HCT116 (cell line): ENCODE measurements around the gene ZNF561. TPM values are rescaled to one million over a fixed set of nuclear protein-coding genes. Genes with fewer than 3 reads are reported as not detected.

Source experiments
- ATAC-seq: fragments of 200-7000 bp; cut with Tn5 transposase; 2 replicates; pipeline ENCODE4 v1.9.1; 2020; ENCODE audit warnings: mild to moderate bottlenecking, moderate library complexity
- BruUV-seq: library from RNA; stranded (reverse); fragments of 400-500 nt; replicated peaks from 2 replicates; lab custom pipeline; 2021; lab: Mats Ljungman, UMichigan
- CTCF ChIA-PET: fragments of 300-600 bp; sonication (Branson Sonifier 250); formaldehyde crosslinking; loops from one replicate; lab custom pipeline; 2021; ENCODE audit warnings: antibody characterized with exemption; lab: Charles Lee
- POLR2A ChIA-PET: fragments of 300-600, 350-600 bp; sonication (Branson Sonifier 250); formaldehyde crosslinking; loops from one replicate; lab custom pipeline; 2021; ENCODE audit warnings: antibody characterized with exemption; lab: Charles Lee
- RAD21 ChIA-PET, 2 experiments: fragments of 300-600 bp; sonication (Branson Sonifier 250); formaldehyde crosslinking; loops; one replicate each; lab custom pipeline; 2023; ENCODE audit warnings: low total read pairs in 2 of 2; ENCODE audit not compliant: uncharacterized antibody in 2 of 2, unreplicated experiment in 2 of 2, low non-redundant PET in 1 of 2; lab: Charles Lee
- DNase-seq: peaks from one replicate; pipeline ENCODE4 v3.0.0-alpha.2; 2010; ENCODE audit warnings: low read depth, low spot score
- H2AFZ ChIP-seq: fragments of 200-600 bp; shearing (Covaris generic), sonication (generic); 2 replicates; pipeline ENCODE4 v1.6.1; 2017; ENCODE audit warnings: low read depth, mixed run types, mixed read lengths, antibody characterized with exemption, low read length; ENCODE audit not compliant: poor library complexity, severe bottlenecking
- H3K27ac ChIP-seq: 2 replicates; pipeline ENCODE4 v1.5.1; 2012; ENCODE audit warnings: low read depth, low read length
- H3K27me3 ChIP-seq: fragments of 200-600 bp; sonication (generic); 2 replicates; pipeline ENCODE4 v1.6.1; 2016; ENCODE audit warnings: mixed run types, low read length, mixed read lengths; ENCODE audit not compliant: insufficient read depth
- H3K36me3 ChIP-seq, 2 experiments: fragments of 200-500 bp in 1 of 2; fragments of 200-600 bp in 1 of 2; sonication (Bioruptor generic) in 1 of 2; sonication (generic) in 1 of 2; 2 replicates each; pipeline versions ENCODE4 v1.5.1 to v1.6.1; 2014 to 2016; ENCODE audit warnings: low read length in 2 of 2, inconsistent platforms in 1 of 2, mixed read lengths in 1 of 2, mixed run types in 1 of 2; ENCODE audit not compliant: insufficient read depth in 2 of 2, control insufficient read depth in 1 of 2
- H3K4me1 ChIP-seq, 2 experiments: fragments of 200-600 bp in 1 of 2; sonication (generic) in 1 of 2; 2 replicates each; pipeline versions ENCODE4 v1.5.1 to v1.6.1; 2012 to 2017; ENCODE audit warnings: low read length in 2 of 2, inconsistent platforms in 1 of 2, mild to moderate bottlenecking in 1 of 2, mixed read lengths in 1 of 2, mixed run types in 1 of 2, moderate library complexity in 1 of 2; ENCODE audit not compliant: insufficient read depth in 2 of 2, control insufficient read depth in 1 of 2
- H3K4me2 ChIP-seq: fragments of 200-600 bp; sonication (generic); 2 replicates; pipeline ENCODE4 v1.6.1; 2017; ENCODE audit warnings: mixed run types, low read length, mixed read lengths
- H3K4me3 ChIP-seq, 2 experiments: fragments of 200-600 bp in 1 of 2; sonication (generic) in 1 of 2; replicated peaks in 1 of 2; 2 replicates each; pipeline ENCODE4 v1.5.1; 2011 to 2016; ENCODE audit warnings: low read length in 2 of 2, control low read depth in 1 of 2, low read depth in 1 of 2, mild to moderate bottlenecking in 1 of 2, mixed read lengths in 1 of 2, mixed run types in 1 of 2
- H3K79me2 ChIP-seq: fragments of 200-600 bp; sonication (generic); 2 replicates; pipeline ENCODE4 v1.6.1; 2017; ENCODE audit warnings: mild to moderate bottlenecking, mixed run types, low read length, moderate library complexity, mixed read lengths; ENCODE audit not compliant: insufficient read depth
- H3K9ac ChIP-seq: fragments of 200-600 bp; sonication (generic); 2 replicates; pipeline ENCODE4 v1.6.1; 2016; ENCODE audit warnings: low read length, mixed read lengths
- H3K9me2 ChIP-seq: fragments of 200-600 bp; sonication (generic), shearing (Covaris generic); 2 replicates; pipeline ENCODE4 v1.6.1; 2017; ENCODE audit warnings: mixed run types, mild to moderate bottlenecking, moderate library complexity; ENCODE audit not compliant: insufficient read depth
- H3K9me3 ChIP-seq, 2 experiments: fragments of 200-500 bp in 1 of 2; fragments of 200-600 bp in 1 of 2; sonication (Bioruptor generic) in 1 of 2; sonication (generic) in 1 of 2; 2 replicates each; pipeline ENCODE4 v1.6.1; 2014 to 2017; ENCODE audit warnings: low read length in 2 of 2, mixed read lengths in 2 of 2, inconsistent platforms in 1 of 2, low read depth in 1 of 2, mild to moderate bottlenecking in 1 of 2, mixed run types in 1 of 2, moderate library complexity in 1 of 2; ENCODE audit not compliant: control insufficient read depth in 1 of 2, insufficient read depth in 1 of 2
- H4K20me1 ChIP-seq: fragments of 200-600 bp; sonication (generic), shearing (Covaris generic); 2 replicates; pipeline ENCODE4 v1.6.1; 2017; ENCODE audit warnings: mixed run types, mild to moderate bottlenecking, moderate library complexity; ENCODE audit not compliant: insufficient read depth
- ATF3 ChIP-seq: IDR thresholded peaks from 2 replicates; pipeline ENCODE4 v1.6.1; 2012
- CEBPB ChIP-seq: IDR thresholded peaks from 2 replicates; pipeline ENCODE4 v1.6.1; 2012; ENCODE audit warnings: low read depth
- CTCF ChIP-seq, 3 experiments: fragments of 200-600 bp in 1 of 3; sonication (generic) in 1 of 3; IDR thresholded peaks in 2 of 3; conservative IDR thresholded peaks in 1 of 3; 2 replicates each; pipeline ENCODE4 v1.5.1; 2012 to 2017; ENCODE audit warnings: low read depth in 2 of 3, low read length in 2 of 3, antibody characterized with exemption in 1 of 3, borderline replicate concordance in 1 of 3, control low read depth in 1 of 3, mild to moderate bottlenecking in 1 of 3, mixed read lengths in 1 of 3, mixed run types in 1 of 3, moderate library complexity in 1 of 3; ENCODE audit not compliant: insufficient read depth in 1 of 3
- EGR1 ChIP-seq: IDR thresholded peaks from 2 replicates; pipeline ENCODE4 v1.6.1; 2012; ENCODE audit warnings: low read depth
- EZH2 ChIP-seq: fragments of 200-600 bp; sonication (generic); IDR thresholded peaks from 2 replicates; pipeline ENCODE4 v1.6.1; 2017; ENCODE audit warnings: antibody characterized with exemption, mixed run types
- JUND ChIP-seq: IDR thresholded peaks from 2 replicates; pipeline ENCODE4 v1.6.1; 2012
- MAX ChIP-seq: IDR thresholded peaks from 2 replicates; pipeline ENCODE4 v1.6.1; 2012
- SRF ChIP-seq: IDR thresholded peaks from 2 replicates; pipeline ENCODE4 v1.6.1; 2012; ENCODE audit warnings: low read depth
- intact Hi-C: fragments of 100-400 bp; cut with micrococcal nuclease; formaldehyde crosslinking; loops from 2 replicates; pipeline ENCODE4 v1.10.0; 2022
- total RNA-seq: library from RNA; stranded (reverse); gene quantifications from one replicate; pipeline ENCODE4 v1.2.1, GENCODE V29; 2021; ENCODE audit not compliant: unreplicated experiment
- TF ChIP-seq, protein P1 (sequence below): IDR thresholded peaks from 2 replicates; pipeline ENCODE4 v1.6.1; 2012; ENCODE audit warnings: low read depth

Gene ZNF561
- total RNA-seq, 1 experiment from 2014 or later, result 31.3 TPM

- Histone ChIP-seq H3K79me2 (peaks cover 100% of the 10 kb centered on the region), H2AFZ (no peak overlapping the region), H3K9me2 (no peaks in the 10 kb centered on the region), H3K27me3 (no peaks in the 10 kb centered on the region), H3K9ac (no peak overlapping the region), H3K9me3 (peaks cover 32 to 35% of the 10 kb centered on the region in 2 experiments; a peak in 3 of 4 replicates), H3K4me2 (no peak overlapping the region), H4K20me1 (no peaks in the 10 kb centered on the region), H3K27ac (no peak overlapping the region), H3K36me3 (peaks cover 5 to 40% of the 10 kb centered on the region in 2 experiments; a peak in 3 of 4 replicates), H3K4me3 (no peak overlapping the region), H3K4me1 (no peaks in the 10 kb centered on the region)
- DNase-seq, result no peak
- RAD21 ChIA-PET, result no interaction called here
- TF ChIP-seq SRF (no peak), CTCF (IDR thresholded peaks at IDR 0.05 in 2 of 3, conservative IDR thresholded peaks at IDR 0.05 in 1 of 3; ENCODE audit: borderline replicate concordance in 1 of 3, insufficient read depth in 1 of 3, low read depth in 2 of 3, low read length in 2 of 3) (no peak), EZH2 (no peak), EGR1 (no peak), CEBPB (no peak), MAX (no peak), JUND (no peak), ATF3 (no peak)
- TF ChIP-seq, protein P1, sequence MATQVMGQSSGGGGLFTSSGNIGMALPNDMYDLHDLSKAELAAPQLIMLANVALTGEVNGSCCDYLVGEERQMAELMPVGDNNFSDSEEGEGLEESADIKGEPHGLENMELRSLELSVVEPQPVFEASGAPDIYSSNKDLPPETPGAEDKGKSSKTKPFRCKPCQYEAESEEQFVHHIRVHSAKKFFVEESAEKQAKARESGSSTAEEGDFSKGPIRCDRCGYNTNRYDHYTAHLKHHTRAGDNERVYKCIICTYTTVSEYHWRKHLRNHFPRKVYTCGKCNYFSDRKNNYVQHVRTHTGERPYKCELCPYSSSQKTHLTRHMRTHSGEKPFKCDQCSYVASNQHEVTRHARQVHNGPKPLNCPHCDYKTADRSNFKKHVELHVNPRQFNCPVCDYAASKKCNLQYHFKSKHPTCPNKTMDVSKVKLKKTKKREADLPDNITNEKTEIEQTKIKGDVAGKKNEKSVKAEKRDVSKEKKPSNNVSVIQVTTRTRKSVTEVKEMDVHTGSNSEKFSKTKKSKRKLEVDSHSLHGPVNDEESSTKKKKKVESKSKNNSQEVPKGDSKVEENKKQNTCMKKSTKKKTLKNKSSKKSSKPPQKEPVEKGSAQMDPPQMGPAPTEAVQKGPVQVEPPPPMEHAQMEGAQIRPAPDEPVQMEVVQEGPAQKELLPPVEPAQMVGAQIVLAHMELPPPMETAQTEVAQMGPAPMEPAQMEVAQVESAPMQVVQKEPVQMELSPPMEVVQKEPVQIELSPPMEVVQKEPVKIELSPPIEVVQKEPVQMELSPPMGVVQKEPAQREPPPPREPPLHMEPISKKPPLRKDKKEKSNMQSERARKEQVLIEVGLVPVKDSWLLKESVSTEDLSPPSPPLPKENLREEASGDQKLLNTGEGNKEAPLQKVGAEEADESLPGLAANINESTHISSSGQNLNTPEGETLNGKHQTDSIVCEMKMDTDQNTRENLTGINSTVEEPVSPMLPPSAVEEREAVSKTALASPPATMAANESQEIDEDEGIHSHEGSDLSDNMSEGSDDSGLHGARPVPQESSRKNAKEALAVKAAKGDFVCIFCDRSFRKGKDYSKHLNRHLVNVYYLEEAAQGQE, result no peak
- no peak for ATAC-seq
- POLR2A ChIA-PET, result no interaction called here
- intact Hi-C loops, result no loop called here
- CTCF ChIA-PET, result no interaction called here
- no TSS peak for BruUV-seq
These were observed 46.9 kb upstream of the ZNF561 start for GRCh38 chr19:9667898-9668297.
